ENCODE results near the gene RSF1. TPM values are rescaled to one million over a fixed set of nuclear protein-coding genes. Genes with fewer than 3 reads are reported as not detected.
A peak's percentile ranks its signal among the peaks of the same experiment; 100 is the strongest.

RSF1 gene
- total RNA-seq, 1 donor from 2014 or later, result 45.5 TPM

DNA sequence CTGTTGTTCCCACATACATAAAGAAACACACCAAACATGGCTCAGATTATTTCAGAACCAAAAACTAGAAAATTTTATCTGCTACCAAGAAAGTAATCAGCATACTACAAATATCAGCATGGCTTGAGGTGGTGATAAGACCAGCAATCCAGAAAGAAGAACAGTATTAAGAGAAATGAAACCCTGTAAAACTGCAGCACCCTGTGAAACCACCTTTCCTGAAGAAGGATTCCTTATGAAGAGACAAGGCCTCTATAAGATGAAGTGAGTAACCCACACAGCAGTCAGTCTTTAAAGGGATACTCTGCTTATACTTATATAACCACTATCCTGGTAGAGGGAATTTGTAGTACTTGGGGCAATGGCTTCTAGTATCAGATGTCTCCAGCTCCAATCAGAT lies 49.9 kb downstream of the RSF1 start:
- H3K4me3 Mint-ChIP-seq (ENCODE audit: low read depth), result no peak overlapping the region
- DNase-seq (ENCODE audit: low spot score), result no peak
- peaks cover 26% of the 10 kb centered on the region for H3K4me1 Mint-ChIP-seq (ENCODE audit: low read depth)
- peaks cover 8% of the 10 kb centered on the region for H3K36me3 Mint-ChIP-seq (ENCODE audit: low read depth)
- intact Hi-C loops (cut with micrococcal nuclease), result no loop called here
- H3K27me3 Mint-ChIP-seq (ENCODE audit: low read depth), result no peaks in the 10 kb centered on the region
- no peak overlapping the region for H3K27ac Mint-ChIP-seq
- no peaks in the 10 kb centered on the region for H3K9me3 Mint-ChIP-seq

DNA sequence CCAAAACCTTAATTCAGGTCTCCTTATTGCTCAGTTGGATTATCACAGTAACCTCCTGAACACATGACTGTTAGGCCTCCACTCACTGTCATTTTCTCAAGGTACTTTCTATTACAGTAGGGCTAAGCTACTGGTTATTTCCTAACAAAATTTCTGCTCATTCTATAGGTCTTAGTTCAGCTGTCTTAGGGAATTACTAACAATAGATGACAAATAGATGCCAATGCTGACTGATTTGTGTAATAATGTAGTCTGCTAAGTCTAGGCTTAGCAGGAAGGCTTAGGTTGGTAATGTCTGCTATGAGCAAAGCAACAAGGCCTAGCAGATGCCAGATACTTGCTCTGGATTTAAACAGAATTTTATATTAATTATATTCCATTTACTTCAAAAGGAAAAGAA lies 58.1 kb downstream of the RSF1 start:
- peak overlapping the region; percentile 40 for H3K27ac Mint-ChIP-seq

GRCh38 chr11:77761491-77761890 lies 59.0 kb downstream of the RSF1 start:
- no peaks in the 10 kb centered on the region for H3K27me3 Mint-ChIP-seq (ENCODE audit: low read depth)
- no peak for DNase-seq (ENCODE audit: low spot score)
- intact Hi-C loops (cut with micrococcal nuclease), result no loop called here
- no peak overlapping the region for H3K27ac Mint-ChIP-seq
- H3K4me1 Mint-ChIP-seq (ENCODE audit: low read depth), result peaks cover 1% of the 10 kb centered on the region
- H3K4me3 Mint-ChIP-seq (ENCODE audit: low read depth), result no peak overlapping the region
- peaks cover 43% of the 10 kb centered on the region for H3K36me3 Mint-ChIP-seq (ENCODE audit: low read depth)
- H3K9me3 Mint-ChIP-seq, result no peaks in the 10 kb centered on the region

More for the DNA sequence above, 58.1 kb downstream of the RSF1 start:
- no peak overlapping the region for H3K4me3 Mint-ChIP-seq (ENCODE audit: low read depth)
- H3K9me3 Mint-ChIP-seq, result no peaks in the 10 kb centered on the region
- H3K27me3 Mint-ChIP-seq (ENCODE audit: low read depth), result no peaks in the 10 kb centered on the region
- peaks cover 39% of the 10 kb centered on the region for H3K36me3 Mint-ChIP-seq (ENCODE audit: low read depth)
- DNase-seq (ENCODE audit: low spot score), result no peak
- peaks cover 4% of the 10 kb centered on the region for H3K4me1 Mint-ChIP-seq (ENCODE audit: low read depth)
- intact Hi-C loops (cut with micrococcal nuclease), result no loop called here

- intact Hi-C loops (cut with micrococcal nuclease), result no loop called here
- H3K27me3 Mint-ChIP-seq (ENCODE audit: low read depth), result no peaks in the 10 kb centered on the region
Observed at GRCh38 chr11:77758331-77758730, 62.2 kb downstream of the RSF1 start.

GRCh38 chr11:77753230-77753629 lies 67.3 kb downstream of the RSF1 start:
- peaks cover 4% of the 10 kb centered on the region for H3K4me1 Mint-ChIP-seq (ENCODE audit: low read depth)
- no peak for DNase-seq (ENCODE audit: low spot score)
- no peak overlapping the region for H3K27ac Mint-ChIP-seq
- H3K9me3 Mint-ChIP-seq, result no peaks in the 10 kb centered on the region
- H3K4me3 Mint-ChIP-seq (ENCODE audit: low read depth), result no peak overlapping the region
- intact Hi-C loops (cut with micrococcal nuclease), result no loop called here
- no peaks in the 10 kb centered on the region for H3K27me3 Mint-ChIP-seq (ENCODE audit: low read depth)
- peaks cover 26% of the 10 kb centered on the region for H3K36me3 Mint-ChIP-seq (ENCODE audit: low read depth)

More at GRCh38 chr11:77758331-77758730, 62.2 kb downstream of the RSF1 start:
- H3K9me3 Mint-ChIP-seq, result no peaks in the 10 kb centered on the region
- H3K27ac Mint-ChIP-seq, result peak overlapping the region; percentile 0
- H3K36me3 Mint-ChIP-seq (ENCODE audit: low read depth), result peaks cover 43% of the 10 kb centered on the region
- H3K4me3 Mint-ChIP-seq (ENCODE audit: low read depth), result no peak overlapping the region
- peaks cover 2% of the 10 kb centered on the region for H3K4me1 Mint-ChIP-seq (ENCODE audit: low read depth)
- DNase-seq (ENCODE audit: low spot score), result no peak

DNA sequence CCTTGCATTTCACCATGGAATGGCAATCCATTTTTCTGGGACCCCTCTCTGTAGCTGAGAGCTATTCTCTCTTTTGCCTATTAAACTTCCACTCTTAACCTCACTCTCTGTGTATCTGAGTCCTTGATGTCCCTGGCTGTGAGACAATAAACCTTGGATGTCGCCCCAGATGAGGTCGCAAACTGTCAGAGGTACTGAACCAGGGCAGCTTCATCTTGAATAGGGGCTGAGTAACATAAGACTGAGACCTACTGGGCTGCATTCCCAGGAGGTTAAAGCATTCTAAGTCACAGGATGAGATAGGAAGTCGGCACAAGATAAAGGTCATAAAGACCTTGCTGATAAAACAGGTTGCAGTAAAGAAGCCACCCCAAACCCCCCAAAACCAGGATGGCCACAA lies 68.0 kb downstream of the RSF1 start:
- peaks cover 30% of the 10 kb centered on the region for H3K36me3 Mint-ChIP-seq (ENCODE audit: low read depth)
- no peak overlapping the region for H3K4me3 Mint-ChIP-seq (ENCODE audit: low read depth)
- intact Hi-C loops (cut with micrococcal nuclease), result no loop called here
- H3K27ac Mint-ChIP-seq, result no peak overlapping the region
- no peaks in the 10 kb centered on the region for H3K27me3 Mint-ChIP-seq (ENCODE audit: low read depth)
- peaks cover 4% of the 10 kb centered on the region for H3K4me1 Mint-ChIP-seq (ENCODE audit: low read depth)
- no peak for DNase-seq (ENCODE audit: low spot score)
- no peaks in the 10 kb centered on the region for H3K9me3 Mint-ChIP-seq

DNA sequence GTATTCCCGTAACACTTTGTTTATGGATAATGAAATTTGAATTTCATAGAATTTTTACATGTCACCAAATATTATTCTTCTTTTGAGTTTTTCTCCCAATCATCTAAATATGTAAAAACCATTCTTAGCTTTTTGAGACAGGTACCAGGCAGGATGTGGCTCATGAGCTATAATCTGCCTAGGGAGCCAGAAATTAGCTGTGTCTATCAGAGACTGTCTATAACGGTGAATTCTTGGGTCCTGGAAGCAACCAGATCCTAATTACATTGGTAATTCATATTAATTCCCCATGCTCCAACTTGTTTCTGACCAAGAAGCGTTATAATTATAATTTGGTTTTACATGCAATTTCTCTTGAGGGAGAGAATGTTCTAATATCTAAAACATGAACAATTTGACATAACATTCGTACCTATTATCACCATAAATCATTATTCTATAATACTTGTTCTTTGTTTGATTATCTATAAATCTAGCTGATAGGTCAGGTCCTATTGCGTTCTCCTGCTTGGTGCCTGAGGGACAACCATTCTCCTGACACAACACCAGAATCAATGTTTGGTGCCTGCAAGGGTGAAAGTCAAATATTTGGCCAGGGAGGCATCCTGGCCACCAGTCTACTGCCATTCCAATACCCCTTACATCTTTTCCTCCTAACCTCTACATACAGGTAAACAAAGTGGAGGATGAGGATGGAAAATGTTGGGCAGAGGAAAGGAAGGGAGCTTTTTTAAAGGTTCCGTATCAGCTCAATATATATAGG lies 69.9 kb downstream of the RSF1 start:
- no peak overlapping the region for H3K27ac Mint-ChIP-seq
- H3K27me3 Mint-ChIP-seq (ENCODE audit: low read depth), result no peaks in the 10 kb centered on the region
- DNase-seq (ENCODE audit: low spot score), result no peak
- no peaks in the 10 kb centered on the region for H3K9me3 Mint-ChIP-seq
- intact Hi-C loops (cut with micrococcal nuclease), result no loop called here
- H3K4me3 Mint-ChIP-seq (ENCODE audit: low read depth), result no peak overlapping the region
- peaks cover 28% of the 10 kb centered on the region for H3K36me3 Mint-ChIP-seq (ENCODE audit: low read depth)
- H3K4me1 Mint-ChIP-seq (ENCODE audit: low read depth), result peaks cover 7% of the 10 kb centered on the region

- H3K4me1 Mint-ChIP-seq (ENCODE audit: low read depth), result peaks cover 7% of the 10 kb centered on the region
- H3K9me3 Mint-ChIP-seq, result no peaks in the 10 kb centered on the region
- no peak overlapping the region for H3K27ac Mint-ChIP-seq
- intact Hi-C loops (cut with micrococcal nuclease), result no loop called here
- no peak overlapping the region for H3K4me3 Mint-ChIP-seq (ENCODE audit: low read depth)
- no peaks in the 10 kb centered on the region for H3K27me3 Mint-ChIP-seq (ENCODE audit: low read depth)
- DNase-seq (ENCODE audit: low spot score), result no peak
- H3K36me3 Mint-ChIP-seq (ENCODE audit: low read depth), result peaks cover 27% of the 10 kb centered on the region
Observed at GRCh38 chr11:77749232-77749631, 71.3 kb downstream of the RSF1 start.

DNA sequence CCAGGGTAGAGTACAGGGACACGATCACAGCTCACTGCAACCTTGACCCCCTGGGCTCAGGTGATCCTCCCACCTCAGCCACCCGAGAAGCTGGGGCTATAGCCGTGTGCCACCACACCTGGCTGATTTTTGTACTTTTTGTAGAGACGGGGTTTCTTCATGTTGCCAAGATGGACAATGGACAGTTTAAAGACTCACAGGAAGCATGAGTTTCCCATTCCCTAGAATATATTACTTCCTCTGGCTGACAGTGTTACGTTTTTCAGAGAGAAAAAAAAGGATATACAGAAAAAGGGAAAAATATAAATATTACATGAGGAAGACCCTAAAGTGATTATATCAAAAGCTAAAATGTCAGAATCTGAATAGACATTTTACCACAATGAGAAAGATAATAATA lies 72.3 kb downstream of the RSF1 start:
- no peak for DNase-seq (ENCODE audit: low spot score)
- Mint-ChIP-seq H3K9me3 (no peaks in the 10 kb centered on the region), H3K4me3 (ENCODE audit: low read depth) (no peak overlapping the region), H3K27me3 (ENCODE audit: low read depth) (no peaks in the 10 kb centered on the region), H3K4me1 (ENCODE audit: low read depth) (peaks cover 5% of the 10 kb centered on the region), H3K27ac (no peak overlapping the region), H3K36me3 (ENCODE audit: low read depth) (peaks cover 23% of the 10 kb centered on the region)
- intact Hi-C loops (cut with micrococcal nuclease), result no loop called here

GRCh38 chr11:77747381-77747969 lies 73.0 kb downstream of the RSF1 start:
- DNase-seq (ENCODE audit: low spot score), result no peak
- H3K27ac Mint-ChIP-seq, result no peak overlapping the region
- intact Hi-C loops (cut with micrococcal nuclease), result no loop called here
- H3K27me3 Mint-ChIP-seq (ENCODE audit: low read depth), result no peaks in the 10 kb centered on the region
- H3K4me1 Mint-ChIP-seq (ENCODE audit: low read depth), result peaks cover 5% of the 10 kb centered on the region
- H3K4me3 Mint-ChIP-seq (ENCODE audit: low read depth), result no peak overlapping the region
- H3K36me3 Mint-ChIP-seq (ENCODE audit: low read depth), result peaks cover 30% of the 10 kb centered on the region
- no peaks in the 10 kb centered on the region for H3K9me3 Mint-ChIP-seq

- intact Hi-C loops (cut with micrococcal nuclease), result no loop called here
- no peak overlapping the region for H3K4me3 Mint-ChIP-seq (ENCODE audit: low read depth)
- peaks cover 71% of the 10 kb centered on the region for H3K36me3 Mint-ChIP-seq (ENCODE audit: low read depth)
Observed at GRCh38 chr11:77736473-77736872, 84.0 kb downstream of the RSF1 start.

GRCh38 chr11:77734890-77735289 lies 85.6 kb downstream of the RSF1 start:
- no peaks in the 10 kb centered on the region for H3K4me1 Mint-ChIP-seq (ENCODE audit: low read depth)
- H3K27me3 Mint-ChIP-seq (ENCODE audit: low read depth), result no peaks in the 10 kb centered on the region
- peaks cover 22% of the 10 kb centered on the region for H3K9me3 Mint-ChIP-seq
- no peak for DNase-seq (ENCODE audit: low spot score)
- H3K36me3 Mint-ChIP-seq (ENCODE audit: low read depth), result peaks cover 77% of the 10 kb centered on the region
- no peak overlapping the region for H3K27ac Mint-ChIP-seq
- intact Hi-C loops (cut with micrococcal nuclease), result no loop called here
- no peak overlapping the region for H3K4me3 Mint-ChIP-seq (ENCODE audit: low read depth)

More at GRCh38 chr11:77736473-77736872, 84.0 kb downstream of the RSF1 start:
- no peak for DNase-seq (ENCODE audit: low spot score)
- no peaks in the 10 kb centered on the region for H3K27me3 Mint-ChIP-seq (ENCODE audit: low read depth)
- H3K4me1 Mint-ChIP-seq (ENCODE audit: low read depth), result no peaks in the 10 kb centered on the region
- no peak overlapping the region for H3K27ac Mint-ChIP-seq
- H3K9me3 Mint-ChIP-seq, result peaks cover 10% of the 10 kb centered on the region

GRCh38 chr11:77732143-77732542 lies 88.4 kb downstream of the RSF1 start:
- Mint-ChIP-seq H3K4me3 (ENCODE audit: low read depth) (no peak overlapping the region), H3K9me3 (peaks cover 22% of the 10 kb centered on the region), H3K27ac (no peak overlapping the region), H3K27me3 (ENCODE audit: low read depth) (no peaks in the 10 kb centered on the region), H3K4me1 (ENCODE audit: low read depth) (peaks cover under 1% of the 10 kb centered on the region), H3K36me3 (ENCODE audit: low read depth) (peaks cover 57% of the 10 kb centered on the region)
- intact Hi-C loops (cut with micrococcal nuclease), result no loop called here
- DNase-seq (ENCODE audit: low spot score), result no peak

Measured in activated T-helper 2 cell treated with anti-CD3 and anti-CD28 coated beads, Interferon-gamma antibody, Interleukin-2, Interleukin-4, amounts not matched to agents 10 μg/mL and 5 μg/mL and 100 μg/mL, durations not matched to agents 14 hours and 24 hours and 36 hours (primary cell).